ENCODE measurements around the gene DSE.

The DSE gene

DNA sequence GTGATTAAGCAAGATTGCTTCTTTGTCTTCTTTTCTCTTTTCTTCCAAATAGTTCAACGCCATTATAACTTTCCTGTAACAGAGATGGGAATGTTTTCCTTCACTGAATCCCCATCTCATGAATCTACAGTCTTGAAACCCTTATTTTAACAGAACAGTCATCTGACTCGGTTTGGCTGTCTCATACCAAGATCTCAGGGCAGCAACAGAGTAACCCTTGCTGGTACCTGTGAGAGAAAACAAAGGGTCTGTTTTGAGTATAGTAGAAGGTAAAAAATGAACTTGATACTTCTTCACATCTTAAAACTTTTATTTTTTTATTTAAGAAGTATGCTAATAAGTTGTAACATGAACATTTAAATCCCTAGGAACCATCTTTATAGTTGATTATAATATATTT is 19.6 kb upstream of the DSE start:
- no peak overlapping the region for H3K4me3 ChIP-seq (ENCODE audit: low read depth, low read length)
- TF ChIP-seq, protein P1, sequence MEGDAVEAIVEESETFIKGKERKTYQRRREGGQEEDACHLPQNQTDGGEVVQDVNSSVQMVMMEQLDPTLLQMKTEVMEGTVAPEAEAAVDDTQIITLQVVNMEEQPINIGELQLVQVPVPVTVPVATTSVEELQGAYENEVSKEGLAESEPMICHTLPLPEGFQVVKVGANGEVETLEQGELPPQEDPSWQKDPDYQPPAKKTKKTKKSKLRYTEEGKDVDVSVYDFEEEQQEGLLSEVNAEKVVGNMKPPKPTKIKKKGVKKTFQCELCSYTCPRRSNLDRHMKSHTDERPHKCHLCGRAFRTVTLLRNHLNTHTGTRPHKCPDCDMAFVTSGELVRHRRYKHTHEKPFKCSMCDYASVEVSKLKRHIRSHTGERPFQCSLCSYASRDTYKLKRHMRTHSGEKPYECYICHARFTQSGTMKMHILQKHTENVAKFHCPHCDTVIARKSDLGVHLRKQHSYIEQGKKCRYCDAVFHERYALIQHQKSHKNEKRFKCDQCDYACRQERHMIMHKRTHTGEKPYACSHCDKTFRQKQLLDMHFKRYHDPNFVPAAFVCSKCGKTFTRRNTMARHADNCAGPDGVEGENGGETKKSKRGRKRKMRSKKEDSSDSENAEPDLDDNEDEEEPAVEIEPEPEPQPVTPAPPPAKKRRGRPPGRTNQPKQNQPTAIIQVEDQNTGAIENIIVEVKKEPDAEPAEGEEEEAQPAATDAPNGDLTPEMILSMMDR (IDR thresholded peaks at IDR 0.05; ENCODE audit: insufficient read depth, low read depth, low read length, missing control alignments) = no peak
- DNase-seq (ENCODE audit: low read depth) = peak; percentile 20

DNA sequence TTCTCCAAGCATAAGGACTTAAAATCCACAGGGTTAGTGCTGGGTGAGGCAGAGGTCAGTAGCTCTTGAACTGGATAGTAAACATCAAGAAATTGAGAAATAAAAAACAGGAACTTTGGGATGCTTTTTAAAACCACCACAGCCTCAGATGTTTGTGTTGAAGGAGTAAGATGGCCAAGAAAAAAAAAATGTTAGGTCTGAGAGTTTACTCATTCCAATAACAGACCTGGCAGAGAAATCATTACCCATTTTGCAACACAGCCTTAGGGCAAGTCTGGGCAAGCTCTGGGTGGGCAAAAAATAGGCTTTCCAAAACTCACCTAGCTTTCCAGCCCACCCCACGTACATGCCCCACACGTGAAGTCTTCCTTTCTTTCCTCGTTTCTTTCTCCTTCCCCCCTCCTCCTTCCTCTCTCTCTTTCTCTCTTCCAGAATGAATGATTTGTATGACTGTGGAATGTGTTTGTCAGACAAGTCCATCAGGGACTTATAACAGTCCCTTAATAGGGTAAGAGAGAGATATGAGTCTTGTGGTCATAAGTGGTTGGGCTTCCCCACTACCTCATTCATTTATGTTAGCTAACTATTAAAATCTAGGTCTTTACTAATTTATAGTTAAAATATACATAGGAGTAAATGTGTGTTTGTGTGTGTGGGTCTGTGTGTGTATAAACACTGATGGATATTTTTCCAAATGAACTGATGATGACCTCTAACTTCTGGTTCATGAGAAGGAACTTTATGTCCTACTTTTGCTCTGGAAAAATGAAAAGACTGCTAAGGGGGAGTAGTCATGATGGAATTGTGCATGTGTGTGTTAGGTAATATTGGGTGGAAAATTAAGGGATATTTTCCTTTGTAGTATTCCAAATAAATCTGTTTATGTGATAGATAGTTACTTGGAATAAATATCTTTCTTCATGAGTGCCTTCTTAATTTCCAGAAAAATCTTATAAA is 18.0 kb upstream of the DSE start:
- peak; percentile 56 for DNase-seq (ENCODE audit: low read depth)
- TF ChIP-seq, protein P1 (IDR thresholded peaks at IDR 0.05; ENCODE audit: insufficient read depth, low read depth, low read length, missing control alignments) = no peak
- H3K4me3 ChIP-seq (ENCODE audit: low read depth, low read length) = no peak overlapping the region

DNA sequence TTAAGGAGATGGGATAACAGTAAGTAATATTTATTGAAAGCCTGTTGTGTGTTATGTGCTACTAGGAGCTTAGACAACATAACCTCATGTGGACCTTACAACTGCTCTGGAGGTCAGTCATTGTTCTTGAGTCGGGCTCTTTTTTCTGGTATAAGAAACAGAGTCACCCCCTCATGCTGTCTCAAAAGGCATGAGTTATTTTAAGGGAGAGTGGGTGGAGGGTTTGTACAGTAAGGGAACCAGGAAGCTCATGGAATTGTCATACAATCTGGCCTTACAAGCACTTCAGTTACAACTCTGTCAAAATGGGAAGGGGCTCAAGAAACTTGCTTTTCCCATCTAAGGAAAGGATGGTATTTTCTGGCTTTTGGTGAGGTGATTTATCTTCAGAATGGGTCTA is 16.5 kb upstream of the DSE start:
- H3K4me3 ChIP-seq (ENCODE audit: low read depth, low read length) = no peak overlapping the region
- TF ChIP-seq, protein P1 (IDR thresholded peaks at IDR 0.05; ENCODE audit: insufficient read depth, low read depth, low read length, missing control alignments) = no peak
- no peak for DNase-seq (ENCODE audit: low read depth)

DNA sequence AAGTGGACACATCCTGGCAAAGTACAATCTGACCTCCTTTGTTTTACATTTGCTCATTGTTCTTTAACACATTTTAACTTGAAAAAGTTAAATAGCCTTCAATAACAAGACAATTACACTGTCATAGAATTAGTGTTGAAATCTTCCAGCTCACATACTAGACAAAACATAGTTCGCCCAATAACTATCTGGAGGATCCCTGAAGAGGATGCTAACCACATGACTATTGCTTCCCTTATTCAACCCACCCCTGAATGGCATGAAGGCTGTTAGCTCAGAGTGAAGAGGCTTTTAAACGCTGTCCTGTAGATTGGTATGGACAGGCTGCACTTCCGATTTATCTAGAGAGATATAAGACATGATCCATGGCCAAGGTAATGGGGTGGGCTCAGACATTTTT is 15.0 kb upstream of the DSE start:
- no peak overlapping the region for H3K4me3 ChIP-seq (ENCODE audit: low read depth, low read length)
- TF ChIP-seq, protein P1 (IDR thresholded peaks at IDR 0.05; ENCODE audit: insufficient read depth, low read depth, low read length, missing control alignments) = no peak
- DNase-seq (ENCODE audit: low read depth) = no peak

DNA sequence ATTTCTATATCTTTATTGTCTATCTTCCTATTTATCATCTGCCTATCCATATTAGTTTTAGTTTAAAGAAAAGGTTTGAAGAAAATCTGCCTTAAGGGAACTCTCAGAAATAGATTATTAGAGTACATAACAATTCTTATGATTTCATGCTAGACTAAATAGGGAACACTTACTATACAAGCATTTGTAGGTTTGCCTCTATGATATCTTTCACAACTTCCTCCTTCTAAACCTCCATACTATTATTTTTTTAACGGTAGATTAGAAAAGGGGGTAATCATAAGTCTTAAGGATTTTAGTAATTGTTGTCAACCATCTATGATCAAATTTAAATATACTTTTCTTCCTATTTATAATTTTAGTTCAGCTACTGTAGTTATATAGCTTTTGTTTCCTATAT is 11.6 kb upstream of the DSE start:
- no peak for DNase-seq (ENCODE audit: low read depth)
- H3K4me3 ChIP-seq (ENCODE audit: low read depth, low read length) = no peak overlapping the region
- TF ChIP-seq, protein P1 (IDR thresholded peaks at IDR 0.05; ENCODE audit: insufficient read depth, low read depth, low read length, missing control alignments) = no peak

DNA sequence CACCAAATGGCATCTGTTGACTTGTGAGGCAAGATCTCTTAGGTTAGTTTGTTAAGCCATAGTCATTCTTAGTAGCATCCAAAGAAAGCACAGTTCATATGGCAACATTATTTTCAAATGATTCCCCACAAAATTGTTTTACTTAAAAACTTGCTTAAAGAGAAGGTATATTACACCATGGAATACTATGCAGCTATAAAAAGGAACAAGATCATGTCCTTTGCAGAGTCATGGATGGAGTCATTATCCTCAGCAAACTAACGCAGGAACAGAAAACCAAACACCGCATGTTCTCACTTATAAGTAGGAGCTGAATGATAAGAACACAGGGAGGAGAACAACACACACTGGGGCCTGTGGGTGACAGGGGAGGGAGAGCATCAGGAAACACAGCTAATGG is 10.9 kb upstream of the DSE start:
- TF ChIP-seq, protein P1 (IDR thresholded peaks at IDR 0.05; ENCODE audit: insufficient read depth, low read depth, low read length, missing control alignments) = no peak
- no peak overlapping the region for H3K4me3 ChIP-seq (ENCODE audit: low read depth, low read length)
- no peak for DNase-seq (ENCODE audit: low read depth)
